HEK293 (cell line): ENCODE results near the gene ADAMTS13.

ENCODE experiments used
- BCL11A ChIP-seq: fragments of 450-650 bp; formaldehyde crosslinking; IDR thresholded peaks from 2 replicates; pipeline ENCODE4 v1.5.1; 2016; ENCODE audit warnings: low read depth, missing biosample characterization, missing genetic modification characterization
- HIC1 ChIP-seq: fragments of 450-650 bp; formaldehyde crosslinking; IDR thresholded peaks from 2 replicates; pipeline ENCODE4 v1.5.1; 2016; ENCODE audit warnings: missing biosample characterization, missing genetic modification characterization
- KLF8 ChIP-seq: fragments of 450-650 bp; formaldehyde crosslinking; IDR thresholded peaks from 2 replicates; pipeline ENCODE4 v1.5.1; 2016; ENCODE audit warnings: missing biosample characterization, missing genetic modification characterization
- OSR2 ChIP-seq: fragments of 450-650 bp; formaldehyde crosslinking; IDR thresholded peaks from 2 replicates; pipeline ENCODE4 v1.5.1; 2016; ENCODE audit warnings: missing biosample characterization, missing genetic modification characterization
- PRDM4 ChIP-seq: fragments of 450-650 bp; formaldehyde crosslinking; IDR thresholded peaks from 2 replicates; pipeline ENCODE4 v1.5.1; 2017; ENCODE audit warnings: missing biosample characterization, missing genetic modification characterization
- SALL2 ChIP-seq: fragments of 450-650 bp; formaldehyde crosslinking; IDR thresholded peaks from 2 replicates; pipeline ENCODE4 v1.5.0; 2017; ENCODE audit warnings: missing biosample characterization, mild to moderate bottlenecking, missing genetic modification characterization, borderline replicate concordance
- SETDB1 ChIP-seq: IDR thresholded peaks from one replicate; pipeline ENCODE4 v1.6.1; 2017; ENCODE audit warnings: mild to moderate bottlenecking, low read length, moderate library complexity, mixed read lengths; ENCODE audit not compliant: insufficient read length
- ZEB2 ChIP-seq: fragments of 450-650 bp; formaldehyde crosslinking; IDR thresholded peaks from 2 replicates; pipeline ENCODE4 v1.5.1; 2016; ENCODE audit warnings: missing biosample characterization, missing genetic modification characterization
- ZIC2 ChIP-seq: fragments of 450-650 bp; formaldehyde crosslinking; IDR thresholded peaks from 2 replicates; pipeline ENCODE4 v1.5.1; 2016; ENCODE audit warnings: missing biosample characterization, missing genetic modification characterization
- ZNF140 ChIP-seq: fragments of 450-650 bp; formaldehyde crosslinking; IDR thresholded peaks from 2 replicates; pipeline ENCODE4 v1.5.1; 2016; ENCODE audit warnings: missing biosample characterization, missing genetic modification characterization
- ZNF19 ChIP-seq: fragments of 450-650 bp; formaldehyde crosslinking; IDR thresholded peaks from 2 replicates; pipeline ENCODE4; 2016; ENCODE audit warnings: missing biosample characterization, missing genetic modification characterization, low read depth
- ZNF23 ChIP-seq: fragments of 450-650 bp; formaldehyde crosslinking; IDR thresholded peaks from 2 replicates; pipeline ENCODE4 v1.5.1; 2016; ENCODE audit warnings: missing biosample characterization, missing genetic modification characterization, borderline replicate concordance
- ZNF26 ChIP-seq: fragments of 450-650 bp; formaldehyde crosslinking; IDR thresholded peaks from 2 replicates; pipeline ENCODE4 v1.5.1; 2016; ENCODE audit warnings: missing biosample characterization, missing genetic modification characterization
- ZNF341 ChIP-seq: fragments of 450-650 bp; formaldehyde crosslinking; IDR thresholded peaks from 2 replicates; pipeline ENCODE4; 2016; ENCODE audit warnings: low read depth, missing biosample characterization, missing genetic modification characterization
- ZNF366 ChIP-seq: fragments of 450-650 bp; formaldehyde crosslinking; conservative IDR thresholded peaks from 2 replicates; pipeline ENCODE4 v1.5.1; 2016; ENCODE audit warnings: missing biosample characterization, missing genetic modification characterization
- ZNF37A ChIP-seq: fragments of 450-650 bp; IDR thresholded peaks from 2 replicates; pipeline ENCODE4 v1.5.1; 2018; ENCODE audit warnings: missing biosample characterization, missing genetic modification characterization
- ZNF449 ChIP-seq: fragments of 450-650 bp; formaldehyde crosslinking; IDR thresholded peaks from 2 replicates; pipeline ENCODE4 v1.5.1; 2017; ENCODE audit warnings: missing biosample characterization, mild to moderate bottlenecking, missing genetic modification characterization, moderate library complexity
- ZNF473 ChIP-seq: fragments of 450-650 bp; formaldehyde crosslinking; IDR thresholded peaks from 2 replicates; pipeline ENCODE4 v1.5.1; 2017; ENCODE audit warnings: missing biosample characterization, missing genetic modification characterization
- ZNF48 ChIP-seq: fragments of 450-650 bp; formaldehyde crosslinking; IDR thresholded peaks from 2 replicates; pipeline ENCODE4 v1.5.1; 2016; ENCODE audit warnings: missing biosample characterization, missing genetic modification characterization
- ZNF488 ChIP-seq: fragments of 450-650 bp; formaldehyde crosslinking; IDR thresholded peaks from 2 replicates; pipeline ENCODE4 v1.5.1; 2016; ENCODE audit warnings: missing biosample characterization, missing genetic modification characterization
- ZNF548 ChIP-seq: fragments of 450-650 bp; formaldehyde crosslinking; IDR thresholded peaks from 2 replicates; pipeline ENCODE4 v1.5.1; 2016; ENCODE audit warnings: missing biosample characterization, missing genetic modification characterization
- ZNF645 ChIP-seq: fragments of 450-650 bp; formaldehyde crosslinking; IDR thresholded peaks from 2 replicates; pipeline ENCODE4; 2016; ENCODE audit warnings: missing biosample characterization, missing genetic modification characterization
- ZNF658 ChIP-seq: fragments of 450-650 bp; formaldehyde crosslinking; IDR thresholded peaks from 2 replicates; pipeline ENCODE4; 2016; ENCODE audit warnings: missing biosample characterization, missing genetic modification characterization
- ZNF660 ChIP-seq: fragments of 450-650 bp; IDR thresholded peaks from 2 replicates; pipeline ENCODE4 v1.5.1; 2018; ENCODE audit warnings: missing biosample characterization, mild to moderate bottlenecking, missing genetic modification characterization
- ZNF704 ChIP-seq: fragments of 450-650 bp; formaldehyde crosslinking; IDR thresholded peaks from 2 replicates; pipeline ENCODE4 v1.5.1; 2016; ENCODE audit warnings: missing biosample characterization, missing genetic modification characterization
- ZNF747 ChIP-seq: fragments of 450-650 bp; formaldehyde crosslinking; IDR thresholded peaks from 2 replicates; pipeline ENCODE4 v1.5.1; 2016; ENCODE audit warnings: missing biosample characterization, missing genetic modification characterization
- ZNF776 ChIP-seq: fragments of 450-650 bp; formaldehyde crosslinking; IDR thresholded peaks from 2 replicates; pipeline ENCODE4 v1.5.0; 2017; ENCODE audit warnings: missing biosample characterization, missing genetic modification characterization, borderline replicate concordance
- ZSCAN16 ChIP-seq: fragments of 450-650 bp; formaldehyde crosslinking; IDR thresholded peaks from 2 replicates; pipeline ENCODE4 v1.5.1; 2016; ENCODE audit warnings: missing biosample characterization, missing genetic modification characterization

The ADAMTS13 gene

GRCh38 chr9:133417541-133418461, 4.4 kb upstream of the ADAMTS13 start, which contains the start of gene REXO4 (continued):
- TF ChIP-seq ZNF366 = no peak
- TF ChIP-seq ZNF23 (tag by site-specific recombination) = 0 out of 2 replicates have a peak, but pooled peaks have one; percentile 20
- TF ChIP-seq ZNF341 = no peak; the same call in 1 of the 2 replicates
- 0 out of 2 replicates have a peak, but pooled peaks have one; percentile 67 for TF ChIP-seq BCL11A (tag by site-specific recombination)
- no peak for TF ChIP-seq ZNF473 (tag by site-specific recombination)
- peak; percentile 96 for TF ChIP-seq ZEB2 (tag by site-specific recombination)
- TF ChIP-seq SALL2 (tag by site-specific recombination) = peak; percentile 95
- TF ChIP-seq OSR2 (tag by site-specific recombination) = no peak
- TF ChIP-seq ZIC2 (tag by site-specific recombination) = peak; percentile 73
- no peak for TF ChIP-seq ZNF658 (tag by site-specific recombination)
- TF ChIP-seq ZNF19 (tag by site-specific recombination) = no peak
- no peak for TF ChIP-seq ZNF140 (tag by site-specific recombination)
- TF ChIP-seq HIC1 (tag by site-specific recombination) = peak; percentile 87
- TF ChIP-seq ZNF449 = peak; percentile 81
- TF ChIP-seq PRDM4 = peak; percentile 69
- TF ChIP-seq ZNF776 = no peak
- TF ChIP-seq ZNF747 = no peak
- no peak for TF ChIP-seq ZNF48 (tag by site-specific recombination)
- peak; percentile 46; the same call in 1 of the 2 replicates for TF ChIP-seq ZNF488
- TF ChIP-seq KLF8 (tag by site-specific recombination) = peak; percentile 99
- no peak for TF ChIP-seq ZNF26 (tag by site-specific recombination)
- no peak for TF ChIP-seq ZNF548 (tag by site-specific recombination)
- no peak for TF ChIP-seq ZNF645 (tag by site-specific recombination)
- no peak for TF ChIP-seq ZNF37A
- no peak for TF ChIP-seq SETDB1
- 0 out of 2 replicates have a peak, but pooled peaks have one; percentile 13 for TF ChIP-seq ZNF704
- peak; percentile 98 for TF ChIP-seq ZNF660
- TF ChIP-seq ZSCAN16 (tag by site-specific recombination) = 0 out of 2 replicates have a peak, but pooled peaks have one; percentile 27
